ENCODE data around the gene FAM184A. TPM values are rescaled to one million over a fixed set of nuclear protein-coding genes. Genes with fewer than 3 reads are reported as not detected.

The FAM184A gene
- polyA plus RNA-seq, 2 of the 4 experiments (the other 2 are of a cell fraction): 0.06 TPM; not detected in 1

DNA sequence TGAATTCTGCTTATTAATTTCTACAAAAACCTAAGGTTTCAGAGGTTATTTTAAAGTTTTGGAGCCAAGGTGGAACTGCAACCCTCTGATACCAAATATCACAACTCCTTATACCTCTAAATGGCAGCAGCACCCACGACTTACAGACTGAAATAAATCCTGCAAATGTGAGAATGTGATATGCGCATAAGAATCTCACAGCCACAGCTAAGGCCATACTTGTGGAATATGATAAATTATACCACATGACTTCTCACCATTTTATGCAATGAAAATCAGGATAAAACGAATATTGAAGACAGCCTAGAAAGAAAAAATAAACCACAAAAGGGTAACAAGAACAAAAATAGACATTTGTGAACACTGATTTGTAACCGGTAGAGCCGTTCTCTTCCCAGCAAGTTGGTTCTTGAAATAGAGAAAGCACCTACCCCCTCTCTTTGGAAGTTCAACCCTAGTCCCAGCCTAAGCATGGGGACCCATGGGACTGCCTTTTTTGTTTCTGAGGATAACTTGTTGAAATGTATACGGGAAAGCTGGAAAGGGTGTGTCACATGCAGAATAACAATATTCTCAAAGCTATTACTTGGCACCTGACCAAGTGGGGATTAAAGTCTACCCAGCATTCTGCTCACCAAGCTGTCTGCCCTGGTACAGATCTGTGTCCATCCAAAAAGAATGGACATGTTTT lies 96.4 kb downstream of the FAM184A start:
- H3K4me3 ChIP-seq: no peak overlapping the region
- POLR2A ChIA-PET: no interaction called here
- no peak overlapping the region for H3K4me2 ChIP-seq
- no peak overlapping the region for H3K27ac ChIP-seq
- TF ChIP-seq POLR2A (IDR thresholded peaks at IDR 0.05; ENCODE audit: low read length) (no peak), ESRRA (IDR thresholded peaks at IDR 0.05; ENCODE audit: borderline replicate concordance, low read length) (no peak), CEBPB (IDR thresholded peaks at IDR 0.05) (no peak), HOXB5 (CRISPR knock-in tag; IDR thresholded peaks at IDR 0.05) (no peak), FOXS1 (CRISPR knock-in tag; IDR thresholded peaks at IDR 0.05) (no peak), CBX8 (IDR thresholded peaks at IDR 0.05) (no peak), RAD21 (conservative IDR thresholded peaks at IDR 0.05 in 1 of 2, IDR thresholded peaks at IDR 0.05 in 1 of 2) (no peak), JUNB (IDR thresholded peaks at IDR 0.05) (no peak), EP300 (IDR thresholded peaks at IDR 0.05) (no peak), ZNF302 (CRISPR knock-in tag; IDR thresholded peaks at IDR 0.05) (no peak), HDAC2 (IDR thresholded peaks at IDR 0.05) (no peak)
- TF ChIP-seq, protein P1, sequence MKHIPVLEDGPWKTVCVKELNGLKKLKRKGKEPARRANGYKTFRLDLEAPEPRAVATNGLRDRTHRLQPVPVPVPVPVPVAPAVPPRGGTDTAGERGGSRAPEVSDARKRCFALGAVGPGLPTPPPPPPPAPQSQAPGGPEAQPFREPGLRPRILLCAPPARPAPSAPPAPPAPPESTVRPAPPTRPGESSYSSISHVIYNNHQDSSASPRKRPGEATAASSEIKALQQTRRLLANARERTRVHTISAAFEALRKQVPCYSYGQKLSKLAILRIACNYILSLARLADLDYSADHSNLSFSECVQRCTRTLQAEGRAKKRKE (CRISPR knock-in tag; IDR thresholded peaks at IDR 0.05; ENCODE audit: low read depth): no peak
- TF ChIP-seq, protein P2, sequence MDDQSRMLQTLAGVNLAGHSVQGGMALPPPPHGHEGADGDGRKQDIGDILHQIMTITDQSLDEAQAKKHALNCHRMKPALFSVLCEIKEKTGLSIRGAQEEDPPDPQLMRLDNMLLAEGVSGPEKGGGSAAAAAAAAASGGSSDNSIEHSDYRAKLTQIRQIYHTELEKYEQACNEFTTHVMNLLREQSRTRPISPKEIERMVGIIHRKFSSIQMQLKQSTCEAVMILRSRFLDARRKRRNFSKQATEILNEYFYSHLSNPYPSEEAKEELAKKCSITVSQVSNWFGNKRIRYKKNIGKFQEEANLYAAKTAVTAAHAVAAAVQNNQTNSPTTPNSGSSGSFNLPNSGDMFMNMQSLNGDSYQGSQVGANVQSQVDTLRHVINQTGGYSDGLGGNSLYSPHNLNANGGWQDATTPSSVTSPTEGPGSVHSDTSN (IDR thresholded peaks at IDR 0.05): no peak
- TF ChIP-seq, protein P3, sequence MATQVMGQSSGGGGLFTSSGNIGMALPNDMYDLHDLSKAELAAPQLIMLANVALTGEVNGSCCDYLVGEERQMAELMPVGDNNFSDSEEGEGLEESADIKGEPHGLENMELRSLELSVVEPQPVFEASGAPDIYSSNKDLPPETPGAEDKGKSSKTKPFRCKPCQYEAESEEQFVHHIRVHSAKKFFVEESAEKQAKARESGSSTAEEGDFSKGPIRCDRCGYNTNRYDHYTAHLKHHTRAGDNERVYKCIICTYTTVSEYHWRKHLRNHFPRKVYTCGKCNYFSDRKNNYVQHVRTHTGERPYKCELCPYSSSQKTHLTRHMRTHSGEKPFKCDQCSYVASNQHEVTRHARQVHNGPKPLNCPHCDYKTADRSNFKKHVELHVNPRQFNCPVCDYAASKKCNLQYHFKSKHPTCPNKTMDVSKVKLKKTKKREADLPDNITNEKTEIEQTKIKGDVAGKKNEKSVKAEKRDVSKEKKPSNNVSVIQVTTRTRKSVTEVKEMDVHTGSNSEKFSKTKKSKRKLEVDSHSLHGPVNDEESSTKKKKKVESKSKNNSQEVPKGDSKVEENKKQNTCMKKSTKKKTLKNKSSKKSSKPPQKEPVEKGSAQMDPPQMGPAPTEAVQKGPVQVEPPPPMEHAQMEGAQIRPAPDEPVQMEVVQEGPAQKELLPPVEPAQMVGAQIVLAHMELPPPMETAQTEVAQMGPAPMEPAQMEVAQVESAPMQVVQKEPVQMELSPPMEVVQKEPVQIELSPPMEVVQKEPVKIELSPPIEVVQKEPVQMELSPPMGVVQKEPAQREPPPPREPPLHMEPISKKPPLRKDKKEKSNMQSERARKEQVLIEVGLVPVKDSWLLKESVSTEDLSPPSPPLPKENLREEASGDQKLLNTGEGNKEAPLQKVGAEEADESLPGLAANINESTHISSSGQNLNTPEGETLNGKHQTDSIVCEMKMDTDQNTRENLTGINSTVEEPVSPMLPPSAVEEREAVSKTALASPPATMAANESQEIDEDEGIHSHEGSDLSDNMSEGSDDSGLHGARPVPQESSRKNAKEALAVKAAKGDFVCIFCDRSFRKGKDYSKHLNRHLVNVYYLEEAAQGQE (IDR thresholded peaks at IDR 0.05): no peak
- H3K9me3 ChIP-seq: no peaks in the 10 kb centered on the region
- WGBS (ENCODE audit: missing lambda C conversion rate): 56% methylated on average over 6 of the region's 6 CpGs
- no peak for ATAC-seq
- DNase-seq (ENCODE audit: low read depth in 1 of 2, low spot score in 1 of 2): no peak
- CTCF ChIA-PET: no interaction called here
- no peak for FAIRE-seq
- H3K4me1 ChIP-seq: no peaks in the 10 kb centered on the region

DNA sequence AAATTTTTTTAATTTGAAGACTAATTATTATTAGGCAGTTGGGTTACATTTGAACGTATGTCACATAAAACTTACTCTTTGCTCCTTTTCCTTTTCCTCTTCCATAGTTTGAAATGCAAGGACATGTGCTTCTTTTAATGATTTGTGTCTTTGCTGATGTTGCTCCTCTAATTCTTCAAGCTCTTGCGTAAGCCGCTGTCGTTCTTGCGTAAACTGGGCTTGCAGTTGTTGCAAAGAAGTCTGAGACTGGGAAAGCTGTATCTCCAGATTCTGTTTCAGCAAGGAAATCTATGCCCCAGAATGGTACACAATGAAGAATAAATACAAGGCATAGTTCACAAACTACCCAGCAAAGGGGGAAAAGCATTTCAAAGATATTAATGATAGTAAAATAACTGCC lies 98.4 kb downstream of the FAM184A start:
- DNase-seq (ENCODE audit: low read depth in 1 of 2, low spot score in 1 of 2) (peak in 1 of 2 experiments; percentile 1), FAIRE-seq (no peak), ATAC-seq (no peak)
- no peak for TF ChIP-seq ESRRA (IDR thresholded peaks at IDR 0.05; ENCODE audit: borderline replicate concordance, low read length)
- peak; percentile 75 to 92; a peak in 3 of 4 replicates for TF ChIP-seq CEBPB (IDR thresholded peaks at IDR 0.05)
- no peaks in the 10 kb centered on the region for H3K9me3 ChIP-seq
- no peak overlapping the region for H3K4me3 ChIP-seq
- H3K4me2 ChIP-seq: no peak overlapping the region
- WGBS (ENCODE audit: missing lambda C conversion rate): 74% methylated on average over 5 of the region's 5 CpGs
- ChIA-PET POLR2A (no interaction called here), CTCF (no interaction called here)
- H3K27ac ChIP-seq: no peak overlapping the region
- no peaks in the 10 kb centered on the region for H3K4me1 ChIP-seq

DNA sequence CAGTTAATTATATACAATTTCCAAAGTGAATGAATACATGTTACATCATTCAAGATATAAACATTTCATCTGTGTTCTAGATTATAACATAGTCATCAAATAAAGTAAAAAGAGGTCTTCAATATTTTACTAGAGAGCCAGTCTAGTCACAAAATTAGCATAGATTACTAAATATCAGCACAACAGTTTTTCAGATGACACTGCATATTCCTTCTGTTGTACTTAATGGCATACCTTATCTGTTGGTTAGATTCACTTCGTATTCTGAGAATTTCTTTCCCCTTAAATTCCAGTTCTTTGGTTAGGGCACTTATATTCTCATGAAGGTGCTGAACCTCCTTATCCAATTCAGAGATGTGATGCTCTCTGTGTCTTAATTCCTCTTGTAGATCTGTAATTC lies 103.7 kb downstream of the FAM184A start:
- ChIA-PET CTCF (interaction anchor here (0.9 kb wide), 1 partner anchor 136 kb away, joined by 3 read pairs; no protein-coding TSS in a partner anchor), POLR2A (no interaction called here)
- DNase-seq (ENCODE audit: low read depth in 1 of 2, low spot score in 1 of 2) (no peak), FAIRE-seq (no peak), ATAC-seq (no peak)
- WGBS (ENCODE audit: missing lambda C conversion rate): 17% methylated on average over 1 of the region's 1 CpG
- Histone ChIP-seq H3K27ac (no peak overlapping the region), H3K4me1 (no peaks in the 10 kb centered on the region), H3K4me3 (no peak overlapping the region), H3K9me3 (no peaks in the 10 kb centered on the region), H3K4me2 (no peak overlapping the region)
- peak; percentile 37 for TF ChIP-seq MAFK (IDR thresholded peaks at IDR 0.05; ENCODE audit: partially characterized antibody)
- TF ChIP-seq, protein P4, sequence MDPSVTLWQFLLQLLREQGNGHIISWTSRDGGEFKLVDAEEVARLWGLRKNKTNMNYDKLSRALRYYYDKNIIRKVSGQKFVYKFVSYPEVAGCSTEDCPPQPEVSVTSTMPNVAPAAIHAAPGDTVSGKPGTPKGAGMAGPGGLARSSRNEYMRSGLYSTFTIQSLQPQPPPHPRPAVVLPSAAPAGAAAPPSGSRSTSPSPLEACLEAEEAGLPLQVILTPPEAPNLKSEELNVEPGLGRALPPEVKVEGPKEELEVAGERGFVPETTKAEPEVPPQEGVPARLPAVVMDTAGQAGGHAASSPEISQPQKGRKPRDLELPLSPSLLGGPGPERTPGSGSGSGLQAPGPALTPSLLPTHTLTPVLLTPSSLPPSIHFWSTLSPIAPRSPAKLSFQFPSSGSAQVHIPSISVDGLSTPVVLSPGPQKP (IDR thresholded peaks at IDR 0.05; ENCODE audit: low read depth, low read length): no peak

Measured in A549 (cell line).